H1 (cell line): ENCODE measurements around the gene SLC25A27. TPM values are rescaled to one million over a fixed set of nuclear protein-coding genes. Genes with fewer than 3 reads are reported as not detected.

ENCODE experiments used
- GTF2F1 ChIP-seq: IDR thresholded peaks from 2 replicates; pipeline ENCODE4 v1.6.1; 2012; ENCODE audit warnings: low read depth, low read length, improper control_type of control experiment, borderline replicate concordance
- MAX ChIP-seq: IDR thresholded peaks from 2 replicates; pipeline ENCODE4 v1.6.1; 2012; ENCODE audit warnings: inconsistent platforms
- NRF1 ChIP-seq: IDR thresholded peaks from 2 replicates; pipeline ENCODE4 v1.6.1; 2011; ENCODE audit warnings: mild to moderate bottlenecking, low read depth, low read length, improper control_type of control experiment
- SP4 ChIP-seq: IDR thresholded peaks from 2 replicates; pipeline ENCODE4 v1.6.1; 2012; ENCODE audit warnings: low read length, inconsistent platforms
- TAF1 ChIP-seq: IDR thresholded peaks from 2 replicates; pipeline ENCODE4 v1.6.1; 2011; ENCODE audit warnings: mild to moderate bottlenecking, low read depth, low read length
- TBP ChIP-seq: IDR thresholded peaks from 2 replicates; pipeline ENCODE4 v1.6.1; 2011; ENCODE audit warnings: low read depth, low read length, improper control_type of control experiment
- ZNF274 ChIP-seq: IDR thresholded peaks from 2 replicates; pipeline ENCODE4 v1.7.0; 2012; ENCODE audit warnings: low read length, borderline replicate concordance; ENCODE audit errors: extremely low read depth
- polyA plus RNA-seq, 7 experiments: library from polyadenylated mRNA; depleted of rRNA in 3 of 7; stranded (reverse) in 5 of 7; unstranded in 2 of 7; fragments of >200 nt in 5 of 7; fragments of 200-250 nt in 2 of 7; gene quantifications; 1 replicate in 5 of 7; 2 replicates in 1 of 7; 4 replicates in 1 of 7; pipeline versions ENCODE4 v1.2.1 to v1.2.3, GENCODE V29; 2011 to 2013; ENCODE audit warnings: missing spikeins in 2 of 7, mixed read lengths in 2 of 7
- total RNA-seq: library from RNA; stranded (reverse); fragmentation: NEBNext Ultra II Directional; extraction: Animal tissue kit (Norgen Biotek cat#: 25700); gene quantifications from 2 replicates; pipeline ENCODE4 v1.2.1, GENCODE V29; 2021

The SLC25A27 gene
- total and polyA plus RNA-seq, 2 of the 8 experiments (the other 6 are each of a cell fraction or from before 2014, with no cell fraction given) = 7.3 to 8.4 TPM

- no peak for TF ChIP-seq MAX
- TF ChIP-seq NRF1 = no peak
- no peak for TF ChIP-seq GTF2F1
- TF ChIP-seq ZNF274 = no peak
- no peak for TF ChIP-seq TAF1
- TF ChIP-seq TBP = no peak
- TF ChIP-seq SP4 = no peak
These were observed 558 bp upstream of the SLC25A27 start (continued) for GRCh38 chr6:46652232-46652602.
